HL-60 (cell line): ENCODE results near the gene XPO5.

Source experiments
- CTCF ChIP-seq: IDR thresholded peaks from one replicate; pipeline ENCODE4 v1.5.1; 2011; ENCODE audit warnings: low read length, control low read depth, inconsistent platforms; ENCODE audit not compliant: insufficient read depth
- GABPA ChIP-seq: IDR thresholded peaks from 2 replicates; pipeline ENCODE4 v1.6.1; 2012; ENCODE audit warnings: low read depth
- POLR2AphosphoS5 ChIP-seq: IDR thresholded peaks from 2 replicates; pipeline ENCODE4 v1.6.1; 2012; ENCODE audit warnings: low read depth
- SPI1 ChIP-seq: IDR thresholded peaks from 2 replicates; pipeline ENCODE4 v1.6.1; 2012; ENCODE audit warnings: low read depth, mild to moderate bottlenecking, borderline replicate concordance

- TF ChIP-seq CTCF (no peak), SPI1 (no peak), POLR2AphosphoS5 (no peak), GABPA (no peak)
Measured at GRCh38 chr6:43472515-43472914, 103.3 kb downstream of the XPO5 start.
